Activated CD4-positive, alpha-beta T cell treated with anti-CD3 and anti-CD28 coated beads for 24 hours (primary cell): ENCODE results near the gene USF2.
"Not testable (repeated sequence)": the region's sequence is repeated elsewhere in the genome, so short reads cannot be mapped to it uniquely, and the experiment has no call there.

ENCODE experiments used
- DNase-seq, 2 donors: peaks; one replicate each; pipeline ENCODE4 v3.0.0-alpha.2; 2020; ENCODE audit warnings: low read depth in 2 of 2

The USF2 gene

DNA sequence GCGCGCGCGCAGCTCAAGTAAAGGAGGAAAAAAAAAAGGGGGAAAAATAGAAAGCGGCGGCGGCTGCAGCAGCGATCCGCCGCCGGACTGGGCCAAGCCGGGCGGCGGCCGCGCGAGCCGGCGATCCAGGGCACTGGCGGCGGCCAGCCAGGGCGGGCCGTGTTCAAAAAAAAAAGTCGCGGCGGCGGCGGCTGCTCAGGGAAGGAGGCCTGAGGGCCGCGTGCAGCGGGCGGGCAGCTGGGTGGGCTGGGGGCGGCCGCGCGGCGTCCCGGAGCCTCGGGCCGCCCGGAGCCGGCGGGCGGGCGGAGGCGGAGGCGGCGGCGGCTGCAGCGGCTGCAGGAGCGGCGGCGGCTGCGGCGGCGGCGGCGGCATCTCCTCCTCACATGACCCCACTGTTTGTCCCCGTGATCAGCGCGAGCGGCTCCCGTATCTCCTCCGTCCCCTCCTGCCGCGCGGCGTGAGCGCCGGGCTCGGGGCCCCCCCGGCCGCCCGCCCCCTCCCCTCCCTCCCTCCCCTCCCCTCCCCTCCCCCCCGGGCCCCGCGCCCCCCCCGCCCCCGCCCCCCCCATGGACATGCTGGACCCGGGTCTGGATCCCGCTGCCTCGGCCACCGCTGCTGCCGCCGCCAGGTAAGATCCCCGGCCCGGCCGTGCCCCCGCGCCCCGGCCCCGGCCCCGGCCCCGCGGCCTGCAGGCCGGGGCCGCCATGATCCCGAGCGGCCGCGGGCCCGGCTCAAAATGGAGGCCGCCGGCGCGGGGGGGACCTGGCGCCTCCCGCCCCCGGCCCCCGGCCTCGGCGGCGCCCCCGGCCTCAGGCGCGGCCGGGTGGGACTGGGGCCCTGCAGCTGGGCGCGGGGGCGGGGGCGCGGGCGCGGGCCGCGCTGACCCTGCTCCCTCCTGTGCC, at the start of gene USF2:
USF2 (plus strand) TSS at position 427 of the 902 bp plus-strand sequence; CDS start at position 567, 140 bp downstream.
- DNase-seq, result peak; percentile 40 to 49

- DNase-seq, result no peak
Observed at GRCh38 chr19:35219008-35219407, 49.8 kb upstream of the USF2 start.

DNA sequence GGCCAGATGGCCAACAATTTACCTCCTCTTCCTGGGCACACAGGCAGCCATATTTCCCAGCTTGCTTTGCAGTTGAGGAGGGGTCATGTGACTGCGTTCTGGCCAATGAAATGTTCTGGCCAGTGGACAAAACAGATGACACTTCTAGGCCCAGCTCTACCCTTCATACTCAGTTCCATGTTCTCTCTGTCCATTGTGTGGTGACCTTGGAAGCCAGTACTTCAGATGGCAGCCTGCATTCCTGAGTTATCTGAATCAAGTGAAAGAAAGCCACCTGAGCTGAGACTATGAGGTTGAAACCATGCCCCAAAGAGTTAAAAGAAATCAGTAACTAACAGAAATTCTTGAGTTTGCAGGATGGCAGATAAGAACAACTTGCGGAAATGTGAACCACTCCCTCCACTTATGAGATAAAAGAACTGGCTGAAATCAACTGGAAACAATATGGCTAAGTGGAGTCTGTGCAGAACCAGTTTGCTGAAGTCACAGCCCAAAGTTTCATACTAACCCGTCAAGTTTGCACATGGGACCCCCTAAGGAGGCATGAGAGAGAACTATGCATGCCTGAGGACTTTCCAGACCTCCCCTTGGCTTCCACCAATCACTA, 48.3 kb upstream of the USF2 start:
- DNase-seq, result no peak

- not testable (repeated sequence) for DNase-seq
Observed at GRCh38 chr19:35220973-35221590, 47.7 kb upstream of the USF2 start.

GRCh38 chr19:35222373-35223015, 46.3 kb upstream of the USF2 start:
- DNase-seq, result no peak

GRCh38 chr19:35223084-35223790, 45.5 kb upstream of the USF2 start:
- DNase-seq, result no peak

DNA sequence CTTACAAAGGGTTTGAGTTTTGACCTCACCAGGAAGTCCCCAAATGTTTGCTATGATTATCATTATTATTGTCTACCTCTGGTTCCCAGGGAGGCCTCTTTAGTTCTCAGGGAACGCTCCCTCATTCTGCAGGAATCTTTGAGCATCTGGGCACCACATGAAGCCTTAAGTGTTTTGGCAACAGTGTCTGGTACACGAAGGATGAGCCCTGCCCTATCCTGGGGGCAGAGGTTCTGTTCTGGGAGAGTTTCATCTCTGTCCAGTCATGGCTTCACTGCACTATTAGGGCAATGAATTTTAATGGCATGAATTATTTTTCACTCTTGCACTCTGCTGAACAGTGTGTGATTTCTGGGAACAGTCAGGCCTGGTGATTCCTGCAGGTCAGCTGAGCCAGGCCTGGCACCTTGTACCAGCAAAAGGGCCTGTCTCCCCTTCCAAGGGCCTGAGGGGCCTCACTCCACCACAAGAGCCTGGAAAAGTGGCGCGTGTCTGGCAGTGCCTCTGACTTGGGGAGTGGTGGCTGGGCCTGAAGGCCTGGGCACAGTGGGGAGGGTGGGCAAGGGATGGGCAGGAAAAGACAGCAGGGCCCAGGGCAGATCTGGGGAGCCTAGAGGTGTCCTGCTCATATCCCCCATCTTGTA, 44.8 kb upstream of the USF2 start:
- no peak for DNase-seq

DNA sequence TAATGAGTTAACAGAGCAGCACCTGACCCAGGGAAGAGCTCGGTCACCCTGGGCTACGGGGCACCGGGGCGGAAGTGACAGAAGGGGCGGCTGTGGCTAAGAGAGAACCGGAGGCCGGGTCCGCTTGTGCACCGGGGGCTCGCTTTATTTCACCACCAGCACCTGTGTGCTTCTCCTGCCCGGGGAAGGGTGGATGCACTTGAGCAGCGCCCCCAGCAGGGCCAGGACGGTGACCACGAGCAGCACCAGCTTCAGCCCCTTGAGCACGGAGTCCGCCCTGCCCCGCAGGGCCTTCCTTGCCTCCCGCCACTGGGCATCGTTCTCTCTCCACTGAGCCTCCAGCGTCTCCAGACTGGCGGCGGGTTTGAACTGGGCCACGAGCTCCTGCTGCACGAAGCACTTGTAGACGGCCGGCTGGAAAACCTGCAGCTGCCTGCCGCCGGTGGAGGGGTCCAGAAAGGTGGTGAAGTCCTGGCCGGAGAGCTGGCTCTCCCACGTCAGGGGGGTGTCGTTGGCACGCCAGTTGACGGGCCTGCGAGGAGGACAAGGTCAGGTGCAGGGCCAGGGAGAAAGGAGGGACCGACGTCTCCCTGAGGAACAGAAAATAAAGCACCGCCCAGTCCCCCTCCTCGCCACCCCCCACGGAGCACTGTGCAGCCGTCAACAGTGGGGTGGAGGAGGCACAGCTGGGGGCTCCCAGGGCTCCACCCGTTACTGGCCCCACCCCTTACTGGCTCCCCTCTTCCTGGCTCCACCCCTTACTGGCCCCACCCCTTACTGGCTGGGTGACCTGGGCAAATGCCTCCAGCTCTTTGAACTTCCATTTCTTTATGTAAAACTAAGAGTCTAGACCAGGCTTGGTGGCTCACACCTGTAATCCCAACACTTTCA, 43.8 kb upstream of the USF2 start:
- no peak for DNase-seq

GRCh38 chr19:35225951-35226350, 42.8 kb upstream of the USF2 start:
- DNase-seq, result no peak

DNA sequence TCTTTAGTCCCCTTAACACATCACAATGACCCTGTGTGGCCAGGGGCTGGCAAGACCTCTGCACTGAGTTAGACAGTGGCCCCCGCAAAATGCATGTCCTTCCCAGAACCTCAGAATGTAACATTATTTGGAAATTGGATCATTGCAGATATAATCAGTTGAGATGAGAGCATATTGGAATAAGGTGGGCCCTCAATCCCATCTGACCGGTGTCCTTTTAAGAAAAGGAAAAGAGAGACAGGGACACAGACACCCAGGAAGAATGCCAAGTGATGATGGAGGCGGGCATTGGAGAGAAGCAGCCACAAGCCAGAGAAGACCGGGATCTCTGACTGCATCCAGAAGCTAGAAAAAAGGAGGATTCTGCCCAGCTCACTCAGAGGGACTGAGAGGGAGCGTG, 42.0 kb upstream of the USF2 start:
- no peak for DNase-seq

DNA sequence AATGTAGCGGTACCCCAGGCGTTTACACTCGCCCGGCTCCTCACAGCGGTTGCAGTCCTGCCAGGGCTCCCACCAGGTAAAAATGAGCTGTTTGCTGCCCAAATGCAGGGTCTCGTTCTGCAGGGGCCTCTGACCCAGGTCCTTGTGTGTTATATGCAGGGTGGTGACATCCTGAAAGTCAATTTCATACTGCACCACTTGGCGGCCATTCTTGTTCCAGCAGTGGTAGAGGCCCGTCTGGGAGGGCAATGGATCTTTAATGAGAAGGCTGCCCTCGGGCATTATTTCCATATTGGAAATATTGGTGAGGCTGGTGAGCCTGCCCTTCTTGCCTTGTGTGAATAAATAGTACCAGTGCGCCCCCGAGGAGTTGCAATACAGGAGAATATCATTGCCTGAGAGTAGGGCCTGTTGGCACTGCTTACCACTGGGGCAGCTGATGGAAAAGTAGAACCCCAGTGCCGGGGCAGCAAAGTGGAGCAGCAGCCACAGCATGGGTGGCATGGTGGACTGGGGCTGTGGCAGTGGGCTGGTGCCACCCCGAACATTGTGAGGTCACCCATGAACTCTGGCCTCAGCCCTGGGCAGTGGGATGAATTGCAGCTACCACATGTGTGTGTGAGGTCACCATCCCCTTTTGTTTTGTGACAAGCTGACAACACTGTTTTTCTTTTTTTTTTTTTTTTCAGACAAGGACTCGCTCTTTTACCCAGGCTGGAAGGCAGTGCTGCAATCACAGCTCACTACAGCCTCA, 40.4 kb upstream of the USF2 start, which contains the start of gene FAM187B:
FAM187B (minus strand) TSS at position 563 of the 754 bp plus-strand sequence; CDS start at position 504, 59 bp downstream.
- no peak for DNase-seq

DNA sequence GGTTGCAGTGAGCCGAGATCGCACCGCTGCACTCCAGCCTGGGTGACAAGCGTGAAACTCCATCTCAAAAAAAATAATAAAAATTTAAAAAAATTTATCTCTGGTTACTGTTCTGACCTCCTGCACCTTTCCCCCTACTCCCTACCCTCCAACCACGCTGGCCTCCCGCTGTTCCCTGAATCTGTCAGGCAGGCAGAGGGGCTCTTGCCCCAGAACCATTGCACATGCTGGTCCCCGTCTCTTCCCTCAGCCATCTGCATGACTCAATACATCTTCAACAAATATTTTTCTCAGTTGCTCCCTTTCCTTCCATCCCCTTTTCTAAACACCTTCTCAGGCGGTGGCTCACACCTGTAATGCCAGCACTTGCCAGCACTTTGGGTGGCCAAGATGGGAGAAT, 39.2 kb upstream of the USF2 start:
- DNase-seq, result no peak

DNA sequence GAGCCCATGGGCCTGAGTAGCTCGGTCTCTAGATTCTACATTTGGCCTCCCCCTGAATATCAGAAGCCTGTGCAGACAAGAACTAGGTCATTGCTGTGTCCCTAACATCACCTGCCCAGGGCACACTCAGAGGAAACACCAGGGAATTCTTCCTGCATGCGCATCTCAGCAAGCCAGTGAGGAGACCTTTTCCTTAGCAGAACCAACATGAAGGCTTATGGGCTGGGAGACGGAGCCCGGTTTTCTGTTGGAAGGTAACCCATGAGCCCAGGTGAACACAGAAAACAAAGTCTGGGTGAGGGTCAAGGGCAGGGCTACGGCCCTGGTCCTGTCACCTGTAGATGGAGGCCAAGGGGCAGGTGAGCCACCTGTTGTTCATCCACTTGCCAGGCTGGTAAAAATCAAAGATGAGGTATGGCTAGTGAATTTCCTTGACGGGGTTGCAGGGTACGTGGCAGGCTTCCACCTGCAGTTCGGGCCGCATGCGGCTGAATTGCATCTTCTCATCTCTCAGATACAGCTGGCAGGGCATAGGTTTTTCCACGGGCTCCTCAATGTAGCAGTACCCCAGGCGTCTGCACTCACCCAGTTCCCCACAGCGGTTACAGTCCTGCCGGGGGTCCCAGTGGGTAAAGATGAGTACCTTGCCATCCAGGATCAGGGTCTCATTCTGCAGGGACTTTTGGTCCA, 36.7 kb upstream of the USF2 start:
- DNase-seq, result no peak

DNA sequence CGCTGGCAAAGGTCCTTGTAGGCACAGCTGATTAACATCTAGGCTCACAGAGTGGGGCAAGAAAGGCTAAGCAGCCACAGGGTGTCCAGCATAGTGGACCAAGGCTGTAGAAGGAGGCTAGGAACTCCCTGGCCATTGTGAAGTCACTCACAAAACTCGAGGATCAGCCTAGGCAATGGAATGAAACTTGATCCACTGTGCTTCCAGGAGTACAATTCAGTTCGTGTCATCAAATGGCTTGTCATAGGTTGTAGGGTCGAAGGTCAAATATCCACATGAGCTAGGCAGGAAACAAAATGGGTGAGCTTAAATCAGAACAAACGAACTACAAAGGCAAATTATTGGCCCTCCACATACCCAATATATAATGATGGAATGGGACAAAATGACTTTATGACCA, 35.9 kb upstream of the USF2 start:
- no peak for DNase-seq

DNA sequence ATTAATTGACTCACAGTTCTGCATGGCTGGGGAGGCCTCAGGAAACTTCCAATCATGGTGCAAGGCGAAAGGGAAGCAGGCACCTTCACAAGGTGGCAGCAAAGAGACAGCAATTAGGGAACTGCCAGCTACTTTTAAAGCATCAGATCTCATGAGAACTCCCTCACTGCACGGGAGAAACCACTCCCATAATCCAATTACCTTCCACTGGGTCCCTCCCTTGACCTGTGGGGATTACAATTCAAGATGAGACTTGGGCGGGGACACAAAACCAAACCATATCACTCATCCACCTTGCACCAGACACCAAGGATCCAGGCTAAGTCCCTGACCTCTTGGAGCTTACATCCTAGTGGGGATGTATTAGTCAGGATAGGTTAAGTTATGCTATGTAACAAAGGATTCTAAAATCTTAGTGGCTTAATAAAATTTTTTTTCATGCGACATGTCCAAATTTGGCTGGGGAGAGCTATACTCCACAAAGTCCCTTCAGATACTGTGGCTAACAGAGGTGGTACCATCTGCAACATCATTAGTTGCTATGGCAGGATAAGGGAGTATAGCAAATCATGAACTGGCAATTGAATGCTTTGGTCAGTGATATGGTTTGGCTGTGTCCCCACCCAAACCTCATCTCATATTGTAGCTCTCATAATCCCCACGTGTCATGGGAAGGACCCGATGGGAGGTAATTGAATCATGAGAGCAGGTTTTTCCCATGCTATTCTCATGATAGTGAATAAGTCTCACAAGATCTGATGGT, 31.9 kb upstream of the USF2 start:
- no peak for DNase-seq

GRCh38 chr19:35239597-35239996, 29.2 kb upstream of the USF2 start:
- DNase-seq, result not testable (repeated sequence)

DNA sequence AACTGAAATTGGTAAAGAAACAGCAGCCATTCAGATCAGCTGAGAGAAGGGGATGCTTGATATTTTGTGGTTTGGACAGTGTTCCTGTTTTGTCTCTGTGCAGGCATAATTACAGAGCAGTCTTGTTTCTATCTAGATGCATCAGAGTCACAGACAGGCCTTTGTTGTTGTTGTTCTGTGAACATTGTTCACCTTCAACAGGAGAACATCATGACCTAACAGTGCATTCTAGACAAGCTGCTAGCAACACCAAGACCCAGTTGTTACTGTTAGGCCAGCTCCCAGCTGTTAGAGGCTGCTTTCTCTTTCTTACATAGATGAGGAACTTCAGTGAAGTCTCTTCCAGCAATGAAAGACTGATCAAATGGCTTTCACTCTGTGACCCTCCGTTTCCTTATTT, 28.4 kb upstream of the USF2 start:
- no peak for DNase-seq

- DNase-seq, result no peak
Observed at GRCh38 chr19:35241417-35241816, 27.3 kb upstream of the USF2 start.
